IPS-15b (cell line): ENCODE data around the gene UBE4B.
"Not testable (repeated sequence)": the region's sequence is repeated elsewhere in the genome, so short reads cannot be mapped to it uniquely, and the experiment has no call there.

Experiments used
- H3K27me3 ChIP-seq: one replicate; pipeline ENCODE4 v1.6.1; 2013; ENCODE audit warnings: low read length; ENCODE audit not compliant: control insufficient read depth, insufficient read depth
- H3K36me3 ChIP-seq: one replicate; pipeline ENCODE4 v1.6.1; 2013; ENCODE audit warnings: low read length; ENCODE audit not compliant: control insufficient read depth, insufficient read depth
- H3K4me1 ChIP-seq: one replicate; pipeline ENCODE4 v1.6.1; 2013; ENCODE audit warnings: mild to moderate bottlenecking, low read length; ENCODE audit not compliant: control insufficient read depth, insufficient read depth
- H3K4me3 ChIP-seq: one replicate; pipeline ENCODE4 v1.5.1; 2013; ENCODE audit warnings: low read depth, low read length
- H3K9ac ChIP-seq: one replicate; pipeline ENCODE4 v1.6.1; 2013; ENCODE audit warnings: low read depth, mild to moderate bottlenecking, low read length
- H3K9me3 ChIP-seq: one replicate; pipeline ENCODE4 v1.6.1; 2013; ENCODE audit warnings: mild to moderate bottlenecking, low read length; ENCODE audit not compliant: control insufficient read depth, insufficient read depth

UBE4B gene

GRCh38 chr1:10186331-10187025 lies 153.7 kb downstream of the UBE4B start:
- no peaks in the 10 kb centered on the region for H3K36me3 ChIP-seq

GRCh38 chr1:10187026-10187334 lies 154.2 kb downstream of the UBE4B start:
- no peak overlapping the region for H3K9ac ChIP-seq
- H3K9me3 ChIP-seq = no peaks in the 10 kb centered on the region
- H3K4me3 ChIP-seq = no peak overlapping the region
- H3K4me1 ChIP-seq = no peaks in the 10 kb centered on the region
- H3K36me3 ChIP-seq = no peaks in the 10 kb centered on the region
- H3K27me3 ChIP-seq = no peaks in the 10 kb centered on the region

More at GRCh38 chr1:10186331-10187025, 153.7 kb downstream of the UBE4B start:
- Histone ChIP-seq H3K27me3 (no peaks in the 10 kb centered on the region), H3K9me3 (no peaks in the 10 kb centered on the region), H3K4me3 (no peak overlapping the region), H3K4me1 (no peaks in the 10 kb centered on the region), H3K9ac (no peak overlapping the region)

GRCh38 chr1:10188133-10188650 lies 155.4 kb downstream of the UBE4B start:
- H3K27me3 ChIP-seq = no peaks in the 10 kb centered on the region
- H3K4me3 ChIP-seq = no peak overlapping the region
- no peak overlapping the region for H3K9ac ChIP-seq
- no peaks in the 10 kb centered on the region for H3K4me1 ChIP-seq
- no peaks in the 10 kb centered on the region for H3K36me3 ChIP-seq
- no peaks in the 10 kb centered on the region for H3K9me3 ChIP-seq

GRCh38 chr1:10189659-10190058 lies 156.9 kb downstream of the UBE4B start:
- no peaks in the 10 kb centered on the region for H3K9me3 ChIP-seq
- H3K9ac ChIP-seq = no peak overlapping the region
- no peak overlapping the region for H3K4me3 ChIP-seq
- no peaks in the 10 kb centered on the region for H3K36me3 ChIP-seq
- H3K4me1 ChIP-seq = no peaks in the 10 kb centered on the region
- H3K27me3 ChIP-seq = no peaks in the 10 kb centered on the region

GRCh38 chr1:10192263-10192662 lies 159.5 kb downstream of the UBE4B start:
- Histone ChIP-seq H3K9me3 (no peaks in the 10 kb centered on the region), H3K4me3 (no peak overlapping the region), H3K9ac (no peak overlapping the region), H3K27me3 (no peaks in the 10 kb centered on the region), H3K36me3 (no peaks in the 10 kb centered on the region), H3K4me1 (no peaks in the 10 kb centered on the region)

GRCh38 chr1:10193288-10193687 lies 160.5 kb downstream of the UBE4B start:
- H3K4me3 ChIP-seq = no peak overlapping the region
- no peaks in the 10 kb centered on the region for H3K27me3 ChIP-seq
- no peaks in the 10 kb centered on the region for H3K9me3 ChIP-seq
- no peak overlapping the region for H3K9ac ChIP-seq
- H3K36me3 ChIP-seq = no peaks in the 10 kb centered on the region
- no peaks in the 10 kb centered on the region for H3K4me1 ChIP-seq

GRCh38 chr1:10195570-10195969 lies 162.8 kb downstream of the UBE4B start:
- Histone ChIP-seq H3K9me3 (no peaks in the 10 kb centered on the region), H3K4me3 (no peak overlapping the region), H3K36me3 (no peaks in the 10 kb centered on the region), H3K9ac (no peak overlapping the region), H3K4me1 (no peaks in the 10 kb centered on the region), H3K27me3 (no peaks in the 10 kb centered on the region)

GRCh38 chr1:10196976-10197375 lies 164.2 kb downstream of the UBE4B start:
- H3K4me1 ChIP-seq = no peaks in the 10 kb centered on the region
- H3K4me3 ChIP-seq = no peak overlapping the region
- no peaks in the 10 kb centered on the region for H3K36me3 ChIP-seq
- no peak overlapping the region for H3K9ac ChIP-seq
- H3K9me3 ChIP-seq = no peaks in the 10 kb centered on the region
- H3K27me3 ChIP-seq = no peaks in the 10 kb centered on the region

- no peak overlapping the region for H3K4me3 ChIP-seq
- H3K36me3 ChIP-seq = no peaks in the 10 kb centered on the region
- H3K9me3 ChIP-seq = no peaks in the 10 kb centered on the region
- H3K27me3 ChIP-seq = no peaks in the 10 kb centered on the region
- H3K9ac ChIP-seq = no peak overlapping the region
- H3K4me1 ChIP-seq = no peaks in the 10 kb centered on the region
Measured at GRCh38 chr1:10200620-10201019, 167.9 kb downstream of the UBE4B start.

GRCh38 chr1:10204003-10204642 lies 171.4 kb downstream of the UBE4B start:
- H3K4me3 ChIP-seq = no peak overlapping the region
- no peaks in the 10 kb centered on the region for H3K36me3 ChIP-seq
- no peaks in the 10 kb centered on the region for H3K9me3 ChIP-seq
- no peaks in the 10 kb centered on the region for H3K4me1 ChIP-seq
- H3K27me3 ChIP-seq = no peaks in the 10 kb centered on the region
- no peak overlapping the region for H3K9ac ChIP-seq

- H3K27me3 ChIP-seq, H3K4me1 ChIP-seq, H3K9me3 ChIP-seq, H3K9ac ChIP-seq, H3K36me3 ChIP-seq, H3K4me3 ChIP-seq: not testable (repeated sequence)
Measured at GRCh38 chr1:10205206-10205605, 172.4 kb downstream of the UBE4B start.

GRCh38 chr1:10207810-10208209 lies 175.1 kb downstream of the UBE4B start:
- Histone ChIP-seq H3K36me3 (no peaks in the 10 kb centered on the region), H3K4me3 (no peak overlapping the region), H3K9ac (no peak overlapping the region), H3K27me3 (no peaks in the 10 kb centered on the region), H3K9me3 (no peaks in the 10 kb centered on the region), H3K4me1 (peaks cover 7% of the 10 kb centered on the region)
